K562 (cell line): Measurements from ENCODE around the gene SMAD7. TPM values are rescaled to one million over a fixed set of nuclear protein-coding genes. Genes with fewer than 3 reads are reported as not detected.

ENCODE experiments used
- E2F6 ChIP-seq, 2 experiments: IDR thresholded peaks; 2 replicates each; pipeline ENCODE4 v1.6.1; 2011; ENCODE audit warnings: borderline replicate concordance in 1 of 2, control low read depth in 1 of 2, low read depth in 1 of 2, low read length in 1 of 2, mild to moderate bottlenecking in 1 of 2, mixed read lengths in 1 of 2, moderate library complexity in 1 of 2; ENCODE audit not compliant: insufficient read depth in 1 of 2, insufficient read length in 1 of 2, poor library complexity in 1 of 2, severe bottlenecking in 1 of 2; ENCODE audit errors: extremely low read depth in 1 of 2
- FUS ChIP-seq: fragments of 200-400 bp; formaldehyde crosslinking; optimal IDR thresholded peaks from 2 replicates; pipeline ENCODE3; 2017; ENCODE audit warnings: low read depth, low read length
- GABPA ChIP-seq: fragments of 200-800 bp; sonication (Bioruptor generic); conservative IDR thresholded peaks from 2 replicates; pipeline ENCODE4 v1.6.1; 2016; ENCODE audit warnings: low read depth, missing genetic modification characterization, missing compliant biosample characterization
- HMG20A ChIP-seq: fragments of 450-650 bp; formaldehyde crosslinking; conservative IDR thresholded peaks from 2 replicates; pipeline ENCODE4 v1.4.0; 2020; ENCODE audit warnings: mild to moderate bottlenecking, mixed read lengths
- JUND ChIP-seq, 2 experiments: IDR thresholded peaks; 2 replicates in 1 of 2; 3 replicates in 1 of 2; pipeline ENCODE4 v1.6.1; 2011; ENCODE audit warnings: borderline replicate concordance in 2 of 2, low read depth in 2 of 2, low read length in 2 of 2, improper control_type of control experiment in 1 of 2, missing biosample characterization in 1 of 2, missing genetic modification characterization in 1 of 2, missing genetic modification reagents in 1 of 2
- KDM5B ChIP-seq: fragments of 200-600 bp; sonication (generic); IDR thresholded peaks from 2 replicates; pipeline ENCODE4 v1.6.1; 2012; ENCODE audit warnings: low read depth, mild to moderate bottlenecking, moderate library complexity, low read length, control low read depth, inconsistent platforms; ENCODE audit not compliant: insufficient replicate concordance
- L3MBTL2 ChIP-seq: fragments of 450-650 bp; IDR thresholded peaks from 2 replicates; pipeline ENCODE4 v1.6.1; 2016; ENCODE audit warnings: mild to moderate bottlenecking, moderate library complexity
- MTA3 ChIP-seq: fragments of 450-650 bp; formaldehyde crosslinking; IDR thresholded peaks from 2 replicates; pipeline ENCODE4 v1.6.1; 2017; ENCODE audit warnings: mild to moderate bottlenecking, borderline replicate concordance
- NRF1 ChIP-seq, 2 experiments: fragments of 450-650 bp; IDR thresholded peaks in 1 of 2; conservative IDR thresholded peaks in 1 of 2; 2 replicates each; pipeline ENCODE4 v1.6.1; 2014; ENCODE audit warnings: mild to moderate bottlenecking in 2 of 2
- PHTF2 ChIP-seq: fragments of 250-450 bp; sonication (Bioruptor Pico); IDR thresholded peaks from 2 replicates; pipeline ENCODE4 v1.5.0; 2021; ENCODE audit warnings: mild to moderate bottlenecking
- RAD21 ChIP-seq, 2 experiments: fragments of 250-450 bp in 1 of 2; fragments of 450-650 bp in 1 of 2; sonication (Bioruptor Pico) in 1 of 2; formaldehyde crosslinking in 1 of 2; IDR thresholded peaks in 1 of 2; conservative IDR thresholded peaks in 1 of 2; 2 replicates each; pipeline versions ENCODE4 v1.4.0 to v1.8.0; 2020 to 2022; ENCODE audit warnings: mild to moderate bottlenecking in 2 of 2, moderate library complexity in 1 of 2
- RBFOX2 ChIP-seq: fragments of 200-400 bp; formaldehyde crosslinking; IDR thresholded peaks from 2 replicates; pipeline ENCODE4 v1.6.1; 2017; ENCODE audit warnings: low read depth, mild to moderate bottlenecking, low read length, moderate library complexity
- THRAP3 ChIP-seq: fragments of 450-650 bp; IDR thresholded peaks from 2 replicates; pipeline ENCODE4 v1.6.1; 2016; ENCODE audit warnings: mild to moderate bottlenecking, inconsistent platforms, borderline replicate concordance
- ZC3H8 ChIP-seq: fragments of 450-650 bp; IDR thresholded peaks from 2 replicates; pipeline ENCODE4 v1.6.1; 2017
- ZNF175 ChIP-seq: fragments of 200-800 bp; sonication (Bioruptor generic); IDR thresholded peaks from 2 replicates; pipeline ENCODE4 v1.6.1; 2016; ENCODE audit warnings: low read depth, mild to moderate bottlenecking, missing genetic modification characterization, missing compliant biosample characterization
- ZNF24 ChIP-seq: fragments of 450-650 bp; IDR thresholded peaks from 2 replicates; pipeline ENCODE4 v1.6.1; 2016
- ZNF263 ChIP-seq: sonication (generic); formaldehyde crosslinking; IDR thresholded peaks from 2 replicates; pipeline ENCODE4 v1.8.0; 2022; ENCODE audit warnings: mild to moderate bottlenecking, missing genetic modification reagents, borderline replicate concordance
- ZNF3 ChIP-seq: fragments of 250-450 bp; sonication (Bioruptor Pico); IDR thresholded peaks from 2 replicates; pipeline ENCODE4 v1.5.0; 2021; ENCODE audit warnings: mild to moderate bottlenecking, moderate library complexity
- ZNF699 ChIP-seq: fragments of 250-450 bp; sonication (Bioruptor Pico); IDR thresholded peaks from 2 replicates; pipeline ENCODE4 v1.8.0; 2021; ENCODE audit warnings: mild to moderate bottlenecking, moderate library complexity; ENCODE audit not compliant: insufficient replicate concordance
- ZNF76 ChIP-seq: fragments of 250-450 bp; sonication (Bioruptor Pico); IDR thresholded peaks from 2 replicates; pipeline ENCODE4 v1.4.0; 2020; ENCODE audit warnings: mild to moderate bottlenecking, moderate library complexity, borderline replicate concordance
- polyA plus RNA-seq, 8 experiments: library from polyadenylated mRNA; depleted of rRNA in 4 of 8; stranded (reverse) in 5 of 8; unstranded in 3 of 8; fragments of >200 nt; fragmentation: Nextera tagmentation in 2 of 8; fragmentation: Illumina TruSeq in 1 of 8; extraction: Ambion mirVana in 2 of 8; extraction: Trizol in 1 of 8; gene quantifications; 2 replicates each; pipeline versions ENCODE4 v1.2.1 to v1.2.3, GENCODE V29; 2011 to 2014; ENCODE audit warnings: inconsistent platforms in 1 of 8, missing spikeins in 1 of 8
- total RNA-seq, 7 experiments: library from RNA; depleted of rRNA in 6 of 7; stranded (reverse); fragments of >200 nt in 6 of 7; fragmentation: Illumina TruSeq in 2 of 7; extraction: Trizol in 2 of 7; gene quantifications; 2 replicates each; pipeline versions ENCODE4 v1.2.1 to v1.2.3, GENCODE V29; 2011 to 2021; ENCODE audit warnings: low replicate concordance in 1 of 7
- TF ChIP-seq, protein P1 (sequence below): fragments of 250-450 bp; sonication (Bioruptor Pico); IDR thresholded peaks from 2 replicates; pipeline ENCODE4 v1.4.0; 2020; ENCODE audit warnings: mild to moderate bottlenecking, moderate library complexity

The SMAD7 gene
- total and polyA plus RNA-seq, 9 of the 15 experiments (the other 6 are each of a cell fraction or from before 2014, with no cell fraction given) = 0.13 to 3.0 (median 1.6) TPM

DNA sequence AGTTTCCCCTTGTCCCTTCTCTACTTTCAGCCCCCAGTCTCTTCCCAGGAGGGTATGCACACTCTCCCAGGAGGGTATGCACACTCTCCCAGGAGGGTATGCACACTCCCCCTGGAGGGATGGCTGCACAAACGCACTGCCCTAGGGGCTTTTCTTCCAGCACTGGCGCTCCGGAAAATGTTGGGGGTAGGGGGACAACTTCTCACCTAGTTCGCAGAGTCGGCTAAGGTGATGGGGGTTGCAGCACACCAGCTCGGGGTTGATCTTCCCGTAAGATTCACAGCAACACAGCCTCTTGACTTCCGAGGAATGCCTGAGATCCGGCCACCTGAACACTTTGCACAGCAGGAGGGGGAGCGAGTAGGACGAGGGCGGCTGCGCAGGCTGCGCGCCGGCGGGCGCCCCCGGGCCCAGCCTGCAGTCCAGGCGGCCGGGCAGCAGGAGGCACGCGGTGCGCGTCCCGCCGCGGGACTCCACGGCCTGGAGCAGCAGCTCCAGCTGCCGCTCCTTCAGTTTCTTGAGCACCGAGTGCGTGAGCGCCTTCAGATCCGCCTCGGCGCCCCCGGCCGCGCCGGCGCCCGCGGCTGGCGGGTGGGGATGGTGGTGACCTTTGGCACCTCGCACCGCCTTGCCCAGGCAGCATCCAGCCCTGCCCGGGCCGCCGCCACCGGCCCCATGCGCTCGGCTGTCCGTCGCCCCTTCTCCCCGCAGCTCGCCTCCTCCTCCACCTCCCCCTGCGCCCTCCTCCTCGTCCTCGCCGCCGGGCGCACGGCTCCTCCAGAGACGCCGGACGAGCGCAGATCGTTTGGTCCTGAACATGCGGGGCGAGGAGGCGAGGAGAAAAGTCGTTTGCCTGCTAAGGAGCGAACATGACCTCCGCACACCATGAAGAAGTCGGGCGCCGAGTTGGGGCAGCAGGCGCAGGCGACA is 894 bp downstream of the SMAD7 start (continued):
- TF ChIP-seq THRAP3 (no peak), HMG20A (CRISPR knock-in tag) (no peak), KDM5B (peak; percentile 47), RAD21 (CRISPR knock-in tag; conservative IDR thresholded peaks at IDR 0.05 in 1 of 2, IDR thresholded peaks at IDR 0.05 in 1 of 2) (peak; percentile 26 to 41; a peak in 2 of 4 replicates), ZNF24 (no peak), ZC3H8 (no peak), ZNF3 (no peak), PHTF2 (CRISPR knock-in tag) (no peak), ZNF263 (peak; percentile 84), FUS (no peak), L3MBTL2 (peak; percentile 70), ZNF76 (CRISPR knock-in tag) (no peak), ZNF175 (CRISPR knock-in tag) (no peak), MTA3 (no peak; the same call in 1 of the 2 replicates), ZNF699 (CRISPR knock-in tag) (no peak), RBFOX2 (0 out of 2 replicates have a peak, but pooled peaks have one; percentile 43), GABPA (tag) (no peak), NRF1 (conservative IDR thresholded peaks at IDR 0.05 in 1 of 2, IDR thresholded peaks at IDR 0.05 in 1 of 2) (peak; percentile 82 to 85), JUND (IDR thresholded peaks at IDR 0.05; ENCODE audit: borderline replicate concordance, low read depth, low read length) (no peak), JUND (tag; IDR thresholded peaks at IDR 0.05; ENCODE audit: borderline replicate concordance, low read depth, low read length) (no peak), E2F6 (IDR thresholded peaks at IDR 0.05; ENCODE audit: borderline replicate concordance in 1 of 2, extremely low read depth in 1 of 2, insufficient read depth in 1 of 2, insufficient read length in 1 of 2, low read depth in 1 of 2, low read length in 1 of 2, poor library complexity in 1 of 2, severe bottlenecking in 1 of 2) (peak in 1 of 2 experiments; percentile 82)
- TF ChIP-seq, protein P1, sequence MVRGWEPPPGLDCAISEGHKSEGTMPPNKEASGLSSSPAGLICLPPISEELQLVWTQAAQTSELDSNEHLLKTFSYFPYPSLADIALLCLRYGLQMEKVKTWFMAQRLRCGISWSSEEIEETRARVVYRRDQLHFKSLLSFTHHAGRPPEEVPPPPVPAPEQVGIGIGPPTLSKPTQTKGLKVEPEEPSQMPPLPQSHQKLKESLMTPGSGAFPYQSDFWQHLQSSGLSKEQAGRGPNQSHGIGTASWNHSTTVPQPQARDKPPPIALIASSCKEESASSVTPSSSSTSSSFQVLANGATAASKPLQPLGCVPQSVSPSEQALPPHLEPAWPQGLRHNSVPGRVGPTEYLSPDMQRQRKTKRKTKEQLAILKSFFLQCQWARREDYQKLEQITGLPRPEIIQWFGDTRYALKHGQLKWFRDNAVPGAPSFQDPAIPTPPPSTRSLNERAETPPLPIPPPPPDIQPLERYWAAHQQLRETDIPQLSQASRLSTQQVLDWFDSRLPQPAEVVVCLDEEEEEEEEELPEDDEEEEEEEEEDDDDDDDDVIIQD = no peak
